Retinal pigment epithelial cell (primary cell): Measurements from ENCODE around the gene FAM204A.

ENCODE experiments used
- DNase-seq: peaks from one replicate; pipeline ENCODE4 v3.0.0-alpha.2; 2010; ENCODE audit warnings: low read depth
- H3K4me3 ChIP-seq: 2 replicates; pipeline ENCODE4 v1.5.1; 2011; ENCODE audit warnings: mild to moderate bottlenecking, low read length, control low read depth, moderate library complexity
- CTCF ChIP-seq: conservative IDR thresholded peaks from 2 replicates; pipeline ENCODE4 v1.5.1; 2011; ENCODE audit warnings: low read depth, low read length, control low read depth, inconsistent platforms

The FAM204A gene

GRCh38 chr10:118276727-118277126, 65.4 kb downstream of the FAM204A start:
- no peak for DNase-seq
- no peak overlapping the region for H3K4me3 ChIP-seq
- no peak for TF ChIP-seq CTCF

GRCh38 chr10:118276204-118276603, 65.9 kb downstream of the FAM204A start:
- TF ChIP-seq CTCF: no peak
- no peak for DNase-seq
- no peak overlapping the region for H3K4me3 ChIP-seq

GRCh38 chr10:118273662-118274061, 68.5 kb downstream of the FAM204A start:
- TF ChIP-seq CTCF: no peak
- no peak overlapping the region for H3K4me3 ChIP-seq
- no peak for DNase-seq

- no peak for DNase-seq
- no peak for TF ChIP-seq CTCF
Observed at GRCh38 chr10:118272767-118273166, 69.4 kb downstream of the FAM204A start.

GRCh38 chr10:118272149-118272721, 69.9 kb downstream of the FAM204A start:
- DNase-seq: no peak
- H3K4me3 ChIP-seq: peak overlapping the region; percentile 24
- TF ChIP-seq CTCF: no peak

More at GRCh38 chr10:118272767-118273166, 69.4 kb downstream of the FAM204A start:
- peak overlapping the region; percentile 15 for H3K4me3 ChIP-seq

DNA sequence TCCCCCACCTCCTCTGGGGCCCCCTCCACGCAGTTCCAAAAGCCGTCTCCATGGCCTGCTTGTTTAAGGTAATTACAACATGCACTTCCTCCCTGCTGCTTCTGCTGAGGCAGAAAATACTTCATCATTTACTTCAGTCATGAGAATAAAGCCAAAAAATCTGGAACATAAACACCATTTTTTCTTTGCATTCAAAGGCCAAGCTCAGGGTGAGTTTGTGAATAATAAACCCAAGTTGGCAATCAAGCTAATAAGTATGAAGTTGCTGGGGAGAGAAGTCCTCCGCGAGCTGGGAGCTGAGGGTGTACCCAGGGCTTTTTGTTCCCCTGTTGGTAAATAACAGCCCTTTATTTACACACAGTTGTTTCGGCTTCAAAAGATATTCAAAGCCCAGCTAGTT, 70.5 kb downstream of the FAM204A start:
- TF ChIP-seq CTCF: no peak
- DNase-seq: no peak
- H3K4me3 ChIP-seq: peak overlapping the region; percentile 24

DNA sequence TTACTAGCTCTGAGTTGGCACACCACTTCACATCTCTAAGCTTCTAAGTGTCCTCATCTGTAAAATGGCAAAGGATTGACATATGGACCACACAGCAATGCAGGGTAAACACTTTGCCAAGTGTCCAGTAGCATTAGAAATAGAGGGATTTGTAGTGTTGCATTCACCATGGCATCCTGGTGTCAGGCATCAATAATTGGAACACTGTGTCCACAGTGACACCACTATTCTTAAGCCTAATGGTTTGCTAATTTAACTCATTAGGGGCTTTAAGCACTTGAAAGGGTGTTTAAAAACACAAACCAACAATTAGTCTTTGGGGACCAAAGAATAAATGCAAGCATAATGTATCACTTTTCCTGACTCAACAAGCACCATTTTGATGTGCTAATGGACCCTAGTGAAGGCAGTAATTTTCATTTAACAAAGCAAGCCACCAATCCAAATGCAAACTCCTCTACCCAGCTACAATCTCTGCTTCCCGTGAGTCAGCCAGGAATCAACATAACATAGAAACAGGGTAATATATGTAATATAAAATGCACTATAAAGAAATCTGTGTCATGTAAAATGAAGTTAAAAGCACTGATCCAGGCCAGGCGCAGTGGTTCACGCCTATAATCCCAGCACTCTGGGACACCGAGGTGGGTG, 75.9 kb downstream of the FAM204A start:
- no peak for DNase-seq
- no peak overlapping the region for H3K4me3 ChIP-seq
- TF ChIP-seq CTCF: no peak
